ENCODE results near the gene PRMT3. TPM values are rescaled to one million over a fixed set of nuclear protein-coding genes. Genes with fewer than 3 reads are reported as not detected.

PRMT3 gene
- total RNA-seq, 1 experiment from 2014 or later = 31.4 TPM

DNA sequence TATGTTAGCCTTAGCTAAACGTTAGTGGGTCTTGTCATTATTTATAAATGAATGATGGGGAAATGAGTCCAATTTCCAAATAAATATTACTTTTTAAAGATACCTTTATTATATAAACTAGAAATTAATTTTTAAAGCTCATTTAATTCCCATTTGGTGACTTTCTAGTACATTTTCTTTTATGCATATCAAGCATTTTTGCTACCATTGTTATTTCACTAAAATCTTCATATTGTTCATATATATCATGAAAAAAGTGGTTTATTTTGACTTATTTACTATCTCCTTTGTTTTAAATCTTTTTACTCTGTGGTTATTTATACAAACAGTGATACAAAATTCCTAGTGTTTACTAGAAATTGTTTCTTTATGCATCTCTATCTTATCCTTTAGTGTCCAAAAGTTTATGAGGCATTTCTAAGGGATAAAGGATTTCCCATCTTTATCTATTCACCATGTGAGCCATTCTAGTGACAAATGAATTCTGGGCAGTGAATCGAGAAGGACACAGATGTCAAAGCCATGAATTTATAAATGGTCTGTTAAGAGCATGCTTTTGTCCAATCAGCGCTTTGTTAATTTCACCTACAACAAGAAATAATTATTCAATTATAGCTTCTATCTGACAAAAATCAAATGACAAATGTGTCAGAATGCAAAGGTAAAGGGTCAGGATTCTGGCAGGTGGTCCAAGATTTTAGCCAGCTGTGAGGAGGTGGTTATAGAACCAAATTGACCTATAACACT, 70.6 kb downstream of the PRMT3 start:
- CTCF ChIA-PET = interaction anchor here (1.8 kb wide), 1 partner anchor 15 kb away, joined by 5 read pairs; no protein-coding TSS in a partner anchor
- H3K9me3 Mint-ChIP-seq = no peaks in the 10 kb centered on the region
- POLR2A ChIA-PET = no interaction called here

GRCh38 chr11:20458905-20459632, 71.6 kb downstream of the PRMT3 start:
- DNase-seq (ENCODE audit: low spot score) (no peak), ATAC-seq (no peak)
- Mint-ChIP-seq H3K9me3 (no peaks in the 10 kb centered on the region), H3K27ac (no peak overlapping the region), H3K4me1 (peaks cover 13% of the 10 kb centered on the region), H3K27me3 (ENCODE audit: low read depth) (no peaks in the 10 kb centered on the region), H3K36me3 (no peaks in the 10 kb centered on the region), H3K4me3 (no peak overlapping the region)
- POLR2A ChIA-PET = no interaction called here
- CTCF ChIA-PET = no interaction called here
- TF ChIP-seq GTF2I (CRISPR knock-in tag; conservative IDR thresholded peaks at IDR 0.05) (no peak), OVOL2 (CRISPR knock-in tag; IDR thresholded peaks at IDR 0.05; ENCODE audit: borderline replicate concordance) (no peak), GABPB1 (CRISPR knock-in tag; IDR thresholded peaks at IDR 0.05) (no peak), CBFB (CRISPR knock-in tag; IDR thresholded peaks at IDR 0.05; ENCODE audit: low read depth) (no peak), ERG (CRISPR knock-in tag; IDR thresholded peaks at IDR 0.05) (no peak)
- TF ChIP-seq, protein P1, sequence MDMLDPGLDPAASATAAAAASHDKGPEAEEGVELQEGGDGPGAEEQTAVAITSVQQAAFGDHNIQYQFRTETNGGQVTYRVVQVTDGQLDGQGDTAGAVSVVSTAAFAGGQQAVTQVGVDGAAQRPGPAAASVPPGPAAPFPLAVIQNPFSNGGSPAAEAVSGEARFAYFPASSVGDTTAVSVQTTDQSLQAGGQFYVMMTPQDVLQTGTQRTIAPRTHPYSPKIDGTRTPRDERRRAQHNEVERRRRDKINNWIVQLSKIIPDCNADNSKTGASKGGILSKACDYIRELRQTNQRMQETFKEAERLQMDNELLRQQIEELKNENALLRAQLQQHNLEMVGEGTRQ (CRISPR knock-in tag; IDR thresholded peaks at IDR 0.05) = no peak
- TF ChIP-seq, protein P2, sequence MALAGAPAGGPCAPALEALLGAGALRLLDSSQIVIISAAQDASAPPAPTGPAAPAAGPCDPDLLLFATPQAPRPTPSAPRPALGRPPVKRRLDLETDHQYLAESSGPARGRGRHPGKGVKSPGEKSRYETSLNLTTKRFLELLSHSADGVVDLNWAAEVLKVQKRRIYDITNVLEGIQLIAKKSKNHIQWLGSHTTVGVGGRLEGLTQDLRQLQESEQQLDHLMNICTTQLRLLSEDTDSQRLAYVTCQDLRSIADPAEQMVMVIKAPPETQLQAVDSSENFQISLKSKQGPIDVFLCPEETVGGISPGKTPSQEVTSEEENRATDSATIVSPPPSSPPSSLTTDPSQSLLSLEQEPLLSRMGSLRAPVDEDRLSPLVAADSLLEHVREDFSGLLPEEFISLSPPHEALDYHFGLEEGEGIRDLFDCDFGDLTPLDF (CRISPR knock-in tag; IDR thresholded peaks at IDR 0.05) = no peak
- TF ChIP-seq, protein P3, sequence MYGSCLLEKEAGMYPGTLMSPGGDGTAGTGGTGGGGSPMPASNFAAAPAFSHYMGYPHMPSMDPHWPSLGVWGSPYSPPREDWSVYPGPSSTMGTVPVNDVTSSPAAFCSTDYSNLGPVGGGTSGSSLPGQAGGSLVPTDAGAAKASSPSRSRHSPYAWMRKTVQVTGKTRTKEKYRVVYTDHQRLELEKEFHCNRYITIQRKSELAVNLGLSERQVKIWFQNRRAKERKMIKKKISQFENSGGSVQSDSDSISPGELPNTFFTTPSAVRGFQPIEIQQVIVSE (CRISPR knock-in tag; IDR thresholded peaks at IDR 0.05; ENCODE audit: borderline replicate concordance) = no peak

More for the DNA sequence above, 70.6 kb downstream of the PRMT3 start:
- DNase-seq (ENCODE audit: low spot score) (no peak), ATAC-seq (no peak)
- Mint-ChIP-seq H3K4me1 (peaks cover 13% of the 10 kb centered on the region), H3K4me3 (no peak overlapping the region), H3K36me3 (no peaks in the 10 kb centered on the region), H3K27ac (no peak overlapping the region), H3K27me3 (ENCODE audit: low read depth) (no peaks in the 10 kb centered on the region)
- TF ChIP-seq GRHL2 (CRISPR knock-in tag; IDR thresholded peaks at IDR 0.05; ENCODE audit: insufficient replicate concordance, severe bottlenecking) = no peak
- TF ChIP-seq ZNF396 (CRISPR knock-in tag; IDR thresholded peaks at IDR 0.05; ENCODE audit: borderline replicate concordance) = no peak
- no peak for TF ChIP-seq TP53 (CRISPR knock-in tag; IDR thresholded peaks at IDR 0.05)

DNA sequence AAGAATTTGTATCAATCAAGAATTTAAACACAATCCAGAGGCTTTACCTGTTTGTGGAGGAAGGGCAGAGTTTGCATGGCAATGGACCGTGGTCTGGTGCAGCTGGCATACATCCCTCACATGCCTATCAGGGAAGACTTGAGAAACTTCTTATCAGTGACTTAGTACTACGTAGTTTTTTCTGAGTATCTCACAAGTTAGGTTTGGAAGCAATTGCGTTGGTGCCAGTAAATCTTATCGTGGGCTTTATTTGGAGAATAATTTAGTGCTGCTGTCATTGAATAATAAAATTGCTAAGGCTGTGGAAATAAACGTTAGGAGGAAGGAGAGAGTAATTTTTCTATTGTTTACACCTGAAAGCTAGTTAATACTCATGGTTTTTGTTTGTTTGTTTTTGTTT, 72.3 kb downstream of the PRMT3 start:
- Mint-ChIP-seq H3K27me3 (ENCODE audit: low read depth) (no peaks in the 10 kb centered on the region), H3K9me3 (no peaks in the 10 kb centered on the region), H3K27ac (no peak overlapping the region), H3K36me3 (peaks cover 4% of the 10 kb centered on the region; the same call in 1 of the 2 replicates), H3K4me1 (peaks cover 13% of the 10 kb centered on the region), H3K4me3 (no peak overlapping the region)
- no peak for ATAC-seq
- DNase-seq (ENCODE audit: low spot score) = no peak
- POLR2A ChIA-PET = no interaction called here
- CTCF ChIA-PET = no interaction called here
- TF ChIP-seq FOXK1 (CRISPR knock-in tag; IDR thresholded peaks at IDR 0.05) (no peak), ELF4 (CRISPR knock-in tag; IDR thresholded peaks at IDR 0.05; ENCODE audit: low read depth) (no peak), CREM (CRISPR knock-in tag; IDR thresholded peaks at IDR 0.05) (no peak), MXD4 (CRISPR knock-in tag; IDR thresholded peaks at IDR 0.05; ENCODE audit: borderline replicate concordance) (no peak), FOXJ3 (CRISPR knock-in tag; IDR thresholded peaks at IDR 0.05; ENCODE audit: borderline replicate concordance) (no peak), HMGXB4 (CRISPR knock-in tag; IDR thresholded peaks at IDR 0.05) (no peak), ATF1 (CRISPR knock-in tag; IDR thresholded peaks at IDR 0.05) (no peak), NFYB (CRISPR knock-in tag; conservative IDR thresholded peaks at IDR 0.05; ENCODE audit: low read depth) (no peak), NR2C2 (CRISPR knock-in tag; IDR thresholded peaks at IDR 0.05) (no peak), ZNF121 (CRISPR knock-in tag; IDR thresholded peaks at IDR 0.05) (no peak), NFE2L1 (CRISPR knock-in tag; IDR thresholded peaks at IDR 0.05) (no peak), ATF3 (CRISPR knock-in tag; conservative IDR thresholded peaks at IDR 0.05) (no peak), SOX15 (CRISPR knock-in tag; IDR thresholded peaks at IDR 0.05) (no peak)
- TF ChIP-seq, protein P4, sequence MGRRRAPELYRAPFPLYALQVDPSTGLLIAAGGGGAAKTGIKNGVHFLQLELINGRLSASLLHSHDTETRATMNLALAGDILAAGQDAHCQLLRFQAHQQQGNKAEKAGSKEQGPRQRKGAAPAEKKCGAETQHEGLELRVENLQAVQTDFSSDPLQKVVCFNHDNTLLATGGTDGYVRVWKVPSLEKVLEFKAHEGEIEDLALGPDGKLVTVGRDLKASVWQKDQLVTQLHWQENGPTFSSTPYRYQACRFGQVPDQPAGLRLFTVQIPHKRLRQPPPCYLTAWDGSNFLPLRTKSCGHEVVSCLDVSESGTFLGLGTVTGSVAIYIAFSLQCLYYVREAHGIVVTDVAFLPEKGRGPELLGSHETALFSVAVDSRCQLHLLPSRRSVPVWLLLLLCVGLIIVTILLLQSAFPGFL (CRISPR knock-in tag; IDR thresholded peaks at IDR 0.05; ENCODE audit: borderline replicate concordance) = no peak

Data from WTC11 (cell line).